Neural cell (in vitro differentiated cells): ENCODE data around the gene CTXND2.

Experiments used
- EP300 ChIP-seq: fragments of 450-650 bp; conservative IDR thresholded peaks from 2 replicates; pipeline ENCODE4 v1.6.1; 2014; ENCODE audit warnings: antibody characterized with exemption, mild to moderate bottlenecking, moderate library complexity; ENCODE audit not compliant: poor library complexity, severe bottlenecking
- EZH2 ChIP-seq: fragments of 200-600, 300-800 bp; shearing (Covaris generic), sonication (generic); IDR thresholded peaks from 2 replicates; pipeline ENCODE4 v1.6.1; 2014; ENCODE audit warnings: antibody characterized with exemption, low read length, borderline replicate concordance, mild to moderate bottlenecking; ENCODE audit not compliant: insufficient read depth, poor library complexity, severe bottlenecking
- POLR2AphosphoS5 ChIP-seq: IDR thresholded peaks from 2 replicates; pipeline ENCODE4 v1.6.1; 2012
- RAD21 ChIP-seq: fragments of 450-650 bp; conservative IDR thresholded peaks from 2 replicates; pipeline ENCODE4 v1.6.1; 2014; ENCODE audit warnings: antibody characterized with exemption, mild to moderate bottlenecking, moderate library complexity
- TAF1 ChIP-seq: IDR thresholded peaks from 2 replicates; pipeline ENCODE4 v1.6.1; 2012; ENCODE audit warnings: low read depth
- TF ChIP-seq, protein P1 (sequence below): fragments of 450-650 bp; IDR thresholded peaks from 2 replicates; pipeline ENCODE4 v1.5.1; 2014; ENCODE audit warnings: antibody characterized with exemption, mild to moderate bottlenecking, moderate library complexity; ENCODE audit not compliant: poor library complexity, severe bottlenecking
- TF ChIP-seq, protein P2 (sequence below): IDR thresholded peaks from 2 replicates; pipeline ENCODE4 v1.6.1; 2012; ENCODE audit warnings: borderline replicate concordance

DNA sequence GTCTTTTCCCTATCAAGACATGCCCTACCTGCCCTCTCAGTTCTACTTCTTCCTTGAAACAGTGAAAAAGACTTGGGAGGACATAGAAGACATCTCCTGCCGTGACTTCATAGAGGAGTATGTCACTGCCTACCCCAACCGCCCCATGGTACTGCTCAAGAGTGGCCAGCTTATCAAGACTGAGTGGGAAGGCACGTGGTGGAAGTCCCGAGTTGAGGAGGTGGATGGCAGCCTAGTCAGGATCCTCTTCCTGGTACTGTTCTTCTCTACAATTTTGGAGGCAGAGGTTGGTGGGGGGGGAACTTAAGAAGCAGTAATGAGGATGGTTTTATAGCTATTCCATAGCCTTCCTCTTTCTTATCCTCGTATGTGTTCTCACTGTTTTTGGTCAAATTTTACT, 57.9 kb downstream of the CTXND2 start:
- TF ChIP-seq, protein P1, sequence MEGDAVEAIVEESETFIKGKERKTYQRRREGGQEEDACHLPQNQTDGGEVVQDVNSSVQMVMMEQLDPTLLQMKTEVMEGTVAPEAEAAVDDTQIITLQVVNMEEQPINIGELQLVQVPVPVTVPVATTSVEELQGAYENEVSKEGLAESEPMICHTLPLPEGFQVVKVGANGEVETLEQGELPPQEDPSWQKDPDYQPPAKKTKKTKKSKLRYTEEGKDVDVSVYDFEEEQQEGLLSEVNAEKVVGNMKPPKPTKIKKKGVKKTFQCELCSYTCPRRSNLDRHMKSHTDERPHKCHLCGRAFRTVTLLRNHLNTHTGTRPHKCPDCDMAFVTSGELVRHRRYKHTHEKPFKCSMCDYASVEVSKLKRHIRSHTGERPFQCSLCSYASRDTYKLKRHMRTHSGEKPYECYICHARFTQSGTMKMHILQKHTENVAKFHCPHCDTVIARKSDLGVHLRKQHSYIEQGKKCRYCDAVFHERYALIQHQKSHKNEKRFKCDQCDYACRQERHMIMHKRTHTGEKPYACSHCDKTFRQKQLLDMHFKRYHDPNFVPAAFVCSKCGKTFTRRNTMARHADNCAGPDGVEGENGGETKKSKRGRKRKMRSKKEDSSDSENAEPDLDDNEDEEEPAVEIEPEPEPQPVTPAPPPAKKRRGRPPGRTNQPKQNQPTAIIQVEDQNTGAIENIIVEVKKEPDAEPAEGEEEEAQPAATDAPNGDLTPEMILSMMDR: no peak
- TF ChIP-seq, protein P2, sequence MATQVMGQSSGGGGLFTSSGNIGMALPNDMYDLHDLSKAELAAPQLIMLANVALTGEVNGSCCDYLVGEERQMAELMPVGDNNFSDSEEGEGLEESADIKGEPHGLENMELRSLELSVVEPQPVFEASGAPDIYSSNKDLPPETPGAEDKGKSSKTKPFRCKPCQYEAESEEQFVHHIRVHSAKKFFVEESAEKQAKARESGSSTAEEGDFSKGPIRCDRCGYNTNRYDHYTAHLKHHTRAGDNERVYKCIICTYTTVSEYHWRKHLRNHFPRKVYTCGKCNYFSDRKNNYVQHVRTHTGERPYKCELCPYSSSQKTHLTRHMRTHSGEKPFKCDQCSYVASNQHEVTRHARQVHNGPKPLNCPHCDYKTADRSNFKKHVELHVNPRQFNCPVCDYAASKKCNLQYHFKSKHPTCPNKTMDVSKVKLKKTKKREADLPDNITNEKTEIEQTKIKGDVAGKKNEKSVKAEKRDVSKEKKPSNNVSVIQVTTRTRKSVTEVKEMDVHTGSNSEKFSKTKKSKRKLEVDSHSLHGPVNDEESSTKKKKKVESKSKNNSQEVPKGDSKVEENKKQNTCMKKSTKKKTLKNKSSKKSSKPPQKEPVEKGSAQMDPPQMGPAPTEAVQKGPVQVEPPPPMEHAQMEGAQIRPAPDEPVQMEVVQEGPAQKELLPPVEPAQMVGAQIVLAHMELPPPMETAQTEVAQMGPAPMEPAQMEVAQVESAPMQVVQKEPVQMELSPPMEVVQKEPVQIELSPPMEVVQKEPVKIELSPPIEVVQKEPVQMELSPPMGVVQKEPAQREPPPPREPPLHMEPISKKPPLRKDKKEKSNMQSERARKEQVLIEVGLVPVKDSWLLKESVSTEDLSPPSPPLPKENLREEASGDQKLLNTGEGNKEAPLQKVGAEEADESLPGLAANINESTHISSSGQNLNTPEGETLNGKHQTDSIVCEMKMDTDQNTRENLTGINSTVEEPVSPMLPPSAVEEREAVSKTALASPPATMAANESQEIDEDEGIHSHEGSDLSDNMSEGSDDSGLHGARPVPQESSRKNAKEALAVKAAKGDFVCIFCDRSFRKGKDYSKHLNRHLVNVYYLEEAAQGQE: no peak
- TF ChIP-seq TAF1 (no peak), EZH2 (no peak), POLR2AphosphoS5 (no peak), EP300 (no peak), RAD21 (no peak)
